Transverse colon (tissue), 4 donors: ENCODE measurements around the gene HMCN2. TPM values are rescaled to one million over a fixed set of nuclear protein-coding genes. Genes with fewer than 3 reads are reported as not detected.

Experiments used
- DNase-seq: peaks from one replicate; pipeline ENCODE4 v3.0.0-alpha.2; 2019
- H3K27ac ChIP-seq, 4 donors: fragments of 200-600 bp; sonication (generic); 2 replicates each; pipeline ENCODE4 v1.5.1; 2016 to 2018; ENCODE audit warnings: inconsistent platforms in 4 of 4
- H3K27me3 ChIP-seq: fragments of 200-600 bp; sonication (generic); 2 replicates; pipeline ENCODE4 v1.5.1; 2017; ENCODE audit warnings: inconsistent platforms
- H3K36me3 ChIP-seq, 4 donors: fragments of 200-600 bp; sonication (generic); 2 replicates each; pipeline ENCODE4 v1.5.1; 2017 to 2019; ENCODE audit warnings: inconsistent platforms in 4 of 4
- H3K4me1 ChIP-seq, 4 donors: fragments of 200-600 bp; sonication (generic); 2 replicates each; pipeline ENCODE4 v1.5.1; 2017 to 2020; ENCODE audit warnings: inconsistent platforms in 4 of 4
- H3K4me3 ChIP-seq, 4 donors: fragments of 200-600 bp; sonication (generic); 1 replicate in 1 of 4; 2 replicates in 3 of 4; pipeline versions ENCODE4 v1.5.1 to v1.6.1; 2017 to 2019; ENCODE audit warnings: inconsistent platforms in 4 of 4
- H3K9me3 ChIP-seq, 2 donors: fragments of 200-600 bp; sonication (generic); 2 replicates each; pipeline ENCODE4 v1.5.1; 2017 to 2019; ENCODE audit warnings: inconsistent platforms in 2 of 2
- EP300 ChIP-seq: sonication (generic); formaldehyde crosslinking; IDR thresholded peaks from one replicate; pipeline ENCODE4 v1.6.1; 2017; ENCODE audit warnings: antibody characterized with exemption, low read depth
- POLR2A ChIP-seq: fragments of 450-650 bp; IDR thresholded peaks from one replicate; pipeline ENCODE4 v1.6.1; 2016; ENCODE audit warnings: antibody characterized with exemption, mild to moderate bottlenecking, moderate library complexity
- POLR2AphosphoS5 ChIP-seq, 3 donors: sonication (generic); formaldehyde crosslinking; IDR thresholded peaks; one replicate each; pipeline ENCODE4 v1.6.1; 2016; ENCODE audit warnings: antibody characterized with exemption in 3 of 3
- WGBS, 2 donors: methylation state at CpG; one replicate each; pipeline ENCODE4 v1.1.5; 2018; ENCODE audit warnings: low coverage in 1 of 2; 5-methylcytosine and 5-hydroxymethylcytosine counted together
- in situ Hi-C, 4 donors: fragments of 200-750 bp; cut with MboI; loops; one replicate each; pipeline versions ENCODE4 v1.15.0 to v1.15.1; 2017; ENCODE audit warnings: low sequenced_read_pairs in 3 of 4, low pct_ligation_motif_present in 1 of 4, low pct_unique_long_range_greater_than_20kb in 1 of 4
- intact Hi-C: fragments of 100-400 bp; cut with DNase I; formaldehyde crosslinking; loops from one replicate; pipeline ENCODE4 v1.15.1; 2023; ENCODE audit warnings: low total_unique reads
- total RNA-seq, 4 donors: library from RNA; depleted of rRNA; stranded (reverse); fragments of >200 nt; gene quantifications; one replicate each; pipeline ENCODE4 v1.1.0, GENCODE V29; 2016
- TF ChIP-seq, protein P1 (sequence below), 5 experiments: fragments of 200-600 bp in 3 of 5; fragments of 450-650 bp in 2 of 5; sonication (generic) in 3 of 5; IDR thresholded peaks; 1 replicate in 2 of 5; 2 replicates in 3 of 5; pipeline ENCODE4 v1.5.1; 2016 to 2017; ENCODE audit warnings: antibody characterized with exemption in 5 of 5, inconsistent platforms in 3 of 5, mild to moderate bottlenecking in 2 of 5, moderate library complexity in 1 of 5

Gene HMCN2
- total RNA-seq, 4 donors from 2014 or later = 7.8 to 40.0 (median 15.2) TPM

GRCh38 chr9:130446101-130446861, 180.7 kb downstream of the HMCN2 start:
- H3K27ac ChIP-seq = peak overlapping the region; percentile 83 to 86 (median 84)
- no peaks in the 10 kb centered on the region for H3K36me3 ChIP-seq
- H3K9me3 ChIP-seq = peaks cover 2 to 4% of the 10 kb centered on the region in 2 donors
- H3K4me1 ChIP-seq = peaks cover 32 to 54% (median 46%) of the 10 kb centered on the region in 4 donors
- peaks cover 8% of the 10 kb centered on the region for H3K27me3 ChIP-seq
- peak; percentile 71 for DNase-seq
- WGBS, 2 donors = 58% methylated on average over 16 of the region's 16 CpGs; no CpG with 5 or more reads in 1 of the 2 donors
- in situ Hi-C loops (no loop called here), intact Hi-C loops (no loop called here)
- TF ChIP-seq POLR2AphosphoS5 (IDR thresholded peaks at IDR 0.05) = peak in 1 of 3 donors; percentile 6
- TF ChIP-seq, protein P1, sequence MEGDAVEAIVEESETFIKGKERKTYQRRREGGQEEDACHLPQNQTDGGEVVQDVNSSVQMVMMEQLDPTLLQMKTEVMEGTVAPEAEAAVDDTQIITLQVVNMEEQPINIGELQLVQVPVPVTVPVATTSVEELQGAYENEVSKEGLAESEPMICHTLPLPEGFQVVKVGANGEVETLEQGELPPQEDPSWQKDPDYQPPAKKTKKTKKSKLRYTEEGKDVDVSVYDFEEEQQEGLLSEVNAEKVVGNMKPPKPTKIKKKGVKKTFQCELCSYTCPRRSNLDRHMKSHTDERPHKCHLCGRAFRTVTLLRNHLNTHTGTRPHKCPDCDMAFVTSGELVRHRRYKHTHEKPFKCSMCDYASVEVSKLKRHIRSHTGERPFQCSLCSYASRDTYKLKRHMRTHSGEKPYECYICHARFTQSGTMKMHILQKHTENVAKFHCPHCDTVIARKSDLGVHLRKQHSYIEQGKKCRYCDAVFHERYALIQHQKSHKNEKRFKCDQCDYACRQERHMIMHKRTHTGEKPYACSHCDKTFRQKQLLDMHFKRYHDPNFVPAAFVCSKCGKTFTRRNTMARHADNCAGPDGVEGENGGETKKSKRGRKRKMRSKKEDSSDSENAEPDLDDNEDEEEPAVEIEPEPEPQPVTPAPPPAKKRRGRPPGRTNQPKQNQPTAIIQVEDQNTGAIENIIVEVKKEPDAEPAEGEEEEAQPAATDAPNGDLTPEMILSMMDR (IDR thresholded peaks at IDR 0.05) = no peak
- no peak for TF ChIP-seq EP300
- TF ChIP-seq POLR2A = no peak
- H3K4me3 ChIP-seq = peak overlapping the region in 3 of 4 donors; percentile 53 to 61 (median 55)

DNA sequence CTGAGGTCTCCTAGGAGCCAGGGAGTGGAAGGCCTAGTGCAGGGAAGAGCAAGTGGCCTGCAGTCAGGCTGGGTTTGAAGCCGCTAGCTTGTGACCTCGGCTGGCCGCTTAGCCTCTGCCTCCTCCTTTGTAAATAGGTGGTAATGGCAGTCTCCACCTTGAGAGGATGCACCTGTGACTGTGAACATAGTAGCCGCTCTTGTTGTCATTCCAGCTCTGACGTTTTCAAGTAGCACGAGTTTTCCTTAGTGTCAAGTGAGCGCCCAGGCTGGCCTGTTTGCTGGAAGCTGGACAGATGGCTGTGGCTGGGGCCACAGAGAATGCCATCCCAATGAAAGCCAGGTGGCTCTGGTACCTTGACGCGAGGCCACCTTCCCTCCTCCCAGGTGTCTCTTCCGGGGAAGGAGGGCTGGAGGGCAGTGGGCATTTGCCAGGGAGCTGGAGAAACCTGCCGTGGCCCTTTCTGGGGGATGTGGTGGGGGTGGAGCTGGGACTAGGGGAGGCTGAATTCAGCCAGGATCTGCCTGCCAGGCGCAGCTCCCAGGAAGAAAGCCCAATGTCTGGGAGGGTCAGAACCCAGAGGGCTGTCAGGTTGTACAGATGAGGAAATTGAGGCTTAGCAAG, 181.7 kb downstream of the HMCN2 start:
- 96% methylated on average over 10 of the region's 12 CpGs; no CpG with 5 or more reads in 1 of the 2 donors for WGBS, 2 donors
- intact Hi-C loops = no loop called here
- peaks cover 8% of the 10 kb centered on the region for H3K27me3 ChIP-seq
- H3K4me3 ChIP-seq = no peak overlapping the region
- no peaks in the 10 kb centered on the region for H3K9me3 ChIP-seq
- in situ Hi-C loops = no loop called here
- DNase-seq = no peak
- H3K36me3 ChIP-seq = no peaks in the 10 kb centered on the region
- TF ChIP-seq POLR2AphosphoS5 (IDR thresholded peaks at IDR 0.05) = no peak
- TF ChIP-seq, protein P1 (IDR thresholded peaks at IDR 0.05) = no peak
- no peak for TF ChIP-seq EP300
- TF ChIP-seq POLR2A = no peak
- peak overlapping the region; percentile 83 to 86 (median 84) for H3K27ac ChIP-seq
- H3K4me1 ChIP-seq = peaks cover 41 to 62% (median 54%) of the 10 kb centered on the region in 4 donors

DNA sequence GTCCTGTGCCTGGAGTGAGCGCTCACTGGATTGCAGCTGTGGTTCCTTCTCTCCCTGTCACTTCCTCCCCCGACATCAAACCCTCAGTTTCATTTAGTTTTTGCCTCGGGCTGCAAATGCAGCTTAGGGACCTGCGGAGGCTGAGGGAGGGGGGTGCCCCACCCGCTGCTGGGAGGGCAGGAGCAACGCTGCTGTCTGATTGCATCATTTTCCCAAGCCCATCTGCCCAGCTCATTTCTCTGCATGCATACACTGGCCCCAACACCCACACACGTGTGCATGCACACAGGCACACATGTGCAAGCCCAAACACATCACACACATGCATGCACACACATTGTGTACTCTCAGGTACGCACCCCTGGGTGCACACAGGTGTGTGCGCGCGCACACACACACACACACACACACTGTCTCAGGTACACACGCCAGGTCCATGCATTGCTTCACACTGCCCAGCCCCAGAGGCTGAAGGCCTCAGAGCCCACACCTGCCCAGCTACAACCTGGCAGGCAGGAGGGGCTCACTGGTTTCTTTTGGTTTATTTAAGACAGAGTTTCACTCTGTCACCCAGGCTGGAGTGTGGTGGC, 182.6 kb downstream of the HMCN2 start:
- in situ Hi-C loops (no loop called here), intact Hi-C loops (no loop called here)
- Histone ChIP-seq H3K9me3 (no peaks in the 10 kb centered on the region), H3K4me3 (no peak overlapping the region), H3K4me1 (peaks cover 41 to 62% (median 55%) of the 10 kb centered on the region in 4 donors), H3K27ac (no peak overlapping the region), H3K36me3 (no peaks in the 10 kb centered on the region), H3K27me3 (peaks cover 8% of the 10 kb centered on the region)
- 71% methylated on average over 12 of the region's 12 CpGs; no CpG with 5 or more reads in 1 of the 2 donors for WGBS, 2 donors
- TF ChIP-seq, protein P1 (IDR thresholded peaks at IDR 0.05) = no peak
- TF ChIP-seq EP300 = no peak
- no peak for TF ChIP-seq POLR2A
- TF ChIP-seq POLR2AphosphoS5 (IDR thresholded peaks at IDR 0.05) = no peak
- no peak for DNase-seq
